ENCODE results near the gene LSP1. TPM values are rescaled to one million over a fixed set of nuclear protein-coding genes. Genes with fewer than 3 reads are reported as not detected.

The LSP1 gene
- total and polyA plus RNA-seq, 2 of the 4 experiments (the other 2 are of a cell fraction), result not detected

DNA sequence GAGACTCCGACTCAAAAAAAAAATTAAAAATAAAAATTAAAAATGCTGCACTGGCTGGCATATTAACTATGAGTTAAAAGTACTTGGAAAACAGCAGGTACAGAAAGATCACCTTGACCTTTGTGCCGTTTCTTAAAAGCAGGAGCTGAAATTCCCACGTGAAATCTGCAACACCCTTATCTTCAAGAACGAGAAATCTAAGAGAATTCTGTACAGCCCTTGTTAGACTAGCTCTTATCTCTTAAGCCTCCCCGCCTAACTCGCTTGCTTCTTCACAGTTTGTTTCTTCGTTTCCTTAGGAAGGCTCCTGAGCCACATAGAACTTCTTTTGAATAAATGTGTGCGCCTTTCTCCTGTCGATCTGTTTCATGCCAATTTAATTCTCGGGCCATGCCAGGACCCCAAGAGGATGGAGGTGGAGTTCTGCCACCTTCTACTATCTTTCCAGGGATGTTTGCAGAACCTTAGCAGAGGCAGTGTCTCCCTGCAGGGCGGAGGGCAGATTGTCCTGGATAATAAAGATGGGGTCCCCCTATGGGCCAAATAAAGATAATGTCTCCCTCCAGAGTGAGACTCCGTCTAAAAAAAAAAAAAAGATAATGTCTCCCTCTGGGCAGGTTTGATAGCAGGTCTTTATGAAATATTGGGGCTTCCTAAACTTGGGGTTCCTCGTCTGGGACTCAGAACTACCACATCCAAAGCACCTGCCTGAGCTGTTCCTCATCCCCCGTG lies 45.5 kb upstream of the LSP1 start:
- WGBS, 2 experiments (ENCODE audit: extremely low coverage in 2 of 2, insufficient read length in 1 of 2), result 89% methylated on average over 3 of the region's 14 CpGs; no CpG with 5 or more reads in 1 of the 2 experiments
- Histone ChIP-seq H3K56ac (ENCODE audit: extremely low read depth, insufficient read depth, low read length) (no peak overlapping the region), H3K9me1 (ENCODE audit: insufficient read depth, low read length) (no peaks in the 10 kb centered on the region), H3K9me3 (ENCODE audit: control insufficient read depth, insufficient read depth, low read length) (peaks cover 6% of the 10 kb centered on the region), H2BK20ac (ENCODE audit: low read depth, low read length) (no peak overlapping the region), H3K27ac (ENCODE audit: insufficient read depth, low read length) (no peak overlapping the region), H3K4me2 (ENCODE audit: low read depth, low read length) (no peak overlapping the region), H3K23ac (ENCODE audit: low read depth, low read length) (no peak overlapping the region), H3K27me3 (ENCODE audit: control insufficient read depth, insufficient read depth, low read length) (peaks cover 42% of the 10 kb centered on the region), H3K4me3 (ENCODE audit: insufficient read depth, low read depth, low read length) (no peak overlapping the region), H2BK120ac (ENCODE audit: low read depth, low read length) (no peak overlapping the region), H4K8ac (ENCODE audit: low read depth in 2 of 2, low read length in 2 of 2) (no peak overlapping the region), H4K5ac (ENCODE audit: low read depth, low read length) (no peak overlapping the region), H3K4me1 (ENCODE audit: control insufficient read depth, insufficient read depth, low read length) (no peaks in the 10 kb centered on the region), H3K4ac (ENCODE audit: low read depth, low read length) (no peak overlapping the region), H3K9ac (ENCODE audit: low read depth, low read length) (no peak overlapping the region), H3K79me1 (ENCODE audit: low read depth in 1 of 2, low read length in 2 of 2) (no peaks in the 10 kb centered on the region), H3K36me3 (ENCODE audit: control insufficient read depth, insufficient read depth, low read length) (no peaks in the 10 kb centered on the region), H2AK5ac (ENCODE audit: low read depth, low read length) (no peak overlapping the region), H2AK9ac (replicated peaks; ENCODE audit: low read depth, low read length, poor library complexity) (no peak overlapping the region), H2BK5ac (ENCODE audit: low read depth, low read length, poor library complexity, severe bottlenecking) (no peak overlapping the region), H3K18ac (ENCODE audit: low read depth, low read length) (no peak overlapping the region), H2BK15ac (ENCODE audit: low read depth, low read length) (no peak overlapping the region), H4K91ac (ENCODE audit: insufficient read depth, low read depth, low read length) (no peak overlapping the region), H2AFZ (replicated peaks; ENCODE audit: low read length, poor library complexity) (no peak overlapping the region), H3K14ac (replicated peaks; ENCODE audit: low read depth, low read length) (no peak overlapping the region), H4K20me1 (ENCODE audit: insufficient read depth, low read length) (no peaks in the 10 kb centered on the region)
- POLR2A ChIA-PET (ENCODE audit: unreplicated experiment), result no interaction called here
- in situ Hi-C loops (cut with MboI; ENCODE audit: low sequenced_read_pairs) (no loop called here), dilution Hi-C loops (cut with HindIII; ENCODE audit: low sequenced_read_pairs, unreplicated experiment) (no loop called here), intact Hi-C loops (cut with micrococcal nuclease) (no loop called here)
- DNase-seq, result no peak
- no TSS peak for BruUV-seq (replicated peaks)
- no peak for ATAC-seq (ENCODE audit: low read depth)
- TF ChIP-seq FOS (IDR thresholded peaks at IDR 0.05; ENCODE audit: low read depth, low read length) (no peak), MXI1 (IDR thresholded peaks at IDR 0.05; ENCODE audit: borderline replicate concordance, low read depth, low read length) (no peak), RAD21 (IDR thresholded peaks at IDR 0.05; ENCODE audit: low read length) (no peak), RFX5 (IDR thresholded peaks at IDR 0.05; ENCODE audit: low read depth, low read length) (no peak), MAZ (IDR thresholded peaks at IDR 0.05; ENCODE audit: borderline replicate concordance, low read depth, low read length) (no peak), SMC3 (IDR thresholded peaks at IDR 0.05; ENCODE audit: low read depth, low read length) (no peak), MAFK (IDR thresholded peaks at IDR 0.05; ENCODE audit: low read depth, low read length) (no peak), ELK1 (IDR thresholded peaks at IDR 0.05; ENCODE audit: borderline replicate concordance, low read depth, low read length) (no peak), NFE2L2 (IDR thresholded peaks at IDR 0.05; ENCODE audit: low read depth, low read length) (no peak), CHD1 (IDR thresholded peaks at IDR 0.05; ENCODE audit: low read depth, low read length) (no peak)
- TF ChIP-seq, protein P1, sequence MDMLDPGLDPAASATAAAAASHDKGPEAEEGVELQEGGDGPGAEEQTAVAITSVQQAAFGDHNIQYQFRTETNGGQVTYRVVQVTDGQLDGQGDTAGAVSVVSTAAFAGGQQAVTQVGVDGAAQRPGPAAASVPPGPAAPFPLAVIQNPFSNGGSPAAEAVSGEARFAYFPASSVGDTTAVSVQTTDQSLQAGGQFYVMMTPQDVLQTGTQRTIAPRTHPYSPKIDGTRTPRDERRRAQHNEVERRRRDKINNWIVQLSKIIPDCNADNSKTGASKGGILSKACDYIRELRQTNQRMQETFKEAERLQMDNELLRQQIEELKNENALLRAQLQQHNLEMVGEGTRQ (IDR thresholded peaks at IDR 0.05; ENCODE audit: low read depth, low read length), result no peak
- TF ChIP-seq, protein P2, sequence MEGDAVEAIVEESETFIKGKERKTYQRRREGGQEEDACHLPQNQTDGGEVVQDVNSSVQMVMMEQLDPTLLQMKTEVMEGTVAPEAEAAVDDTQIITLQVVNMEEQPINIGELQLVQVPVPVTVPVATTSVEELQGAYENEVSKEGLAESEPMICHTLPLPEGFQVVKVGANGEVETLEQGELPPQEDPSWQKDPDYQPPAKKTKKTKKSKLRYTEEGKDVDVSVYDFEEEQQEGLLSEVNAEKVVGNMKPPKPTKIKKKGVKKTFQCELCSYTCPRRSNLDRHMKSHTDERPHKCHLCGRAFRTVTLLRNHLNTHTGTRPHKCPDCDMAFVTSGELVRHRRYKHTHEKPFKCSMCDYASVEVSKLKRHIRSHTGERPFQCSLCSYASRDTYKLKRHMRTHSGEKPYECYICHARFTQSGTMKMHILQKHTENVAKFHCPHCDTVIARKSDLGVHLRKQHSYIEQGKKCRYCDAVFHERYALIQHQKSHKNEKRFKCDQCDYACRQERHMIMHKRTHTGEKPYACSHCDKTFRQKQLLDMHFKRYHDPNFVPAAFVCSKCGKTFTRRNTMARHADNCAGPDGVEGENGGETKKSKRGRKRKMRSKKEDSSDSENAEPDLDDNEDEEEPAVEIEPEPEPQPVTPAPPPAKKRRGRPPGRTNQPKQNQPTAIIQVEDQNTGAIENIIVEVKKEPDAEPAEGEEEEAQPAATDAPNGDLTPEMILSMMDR (conservative IDR thresholded peaks at IDR 0.05; ENCODE audit: low read depth, low read length), result no peak
- CTCF ChIA-PET, result no interaction called here
